Inflammatory macrophage (primary cell): ENCODE measurements around the gene NT5DC4.

Experiments used
- DNase-seq, 2 donors: peaks; one replicate each; pipeline ENCODE4 v3.0.0-alpha.2; 2020 to 2022

The NT5DC4 gene

DNA sequence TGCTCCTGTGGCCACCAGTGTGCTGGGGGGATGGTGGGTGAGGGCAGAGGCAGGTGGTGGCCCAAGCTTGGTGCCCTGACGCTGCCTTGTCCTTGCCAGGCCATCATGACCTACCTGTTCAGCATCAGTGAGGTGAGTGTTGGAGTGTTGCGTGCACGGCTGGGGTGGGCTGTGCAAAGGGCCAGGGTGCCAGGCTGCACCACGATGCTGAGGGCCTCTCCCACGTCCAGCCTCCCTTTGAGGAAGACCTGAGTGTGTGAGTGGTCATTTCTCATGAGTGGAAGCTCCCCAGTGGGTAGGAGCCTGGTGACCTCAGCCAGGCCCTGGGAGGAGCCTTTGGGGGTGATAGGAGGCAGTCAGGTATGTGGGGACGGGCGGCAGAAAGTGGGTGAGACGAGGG, 3.2 kb downstream of the NT5DC4 start:
- DNase-seq, result no peak

DNA sequence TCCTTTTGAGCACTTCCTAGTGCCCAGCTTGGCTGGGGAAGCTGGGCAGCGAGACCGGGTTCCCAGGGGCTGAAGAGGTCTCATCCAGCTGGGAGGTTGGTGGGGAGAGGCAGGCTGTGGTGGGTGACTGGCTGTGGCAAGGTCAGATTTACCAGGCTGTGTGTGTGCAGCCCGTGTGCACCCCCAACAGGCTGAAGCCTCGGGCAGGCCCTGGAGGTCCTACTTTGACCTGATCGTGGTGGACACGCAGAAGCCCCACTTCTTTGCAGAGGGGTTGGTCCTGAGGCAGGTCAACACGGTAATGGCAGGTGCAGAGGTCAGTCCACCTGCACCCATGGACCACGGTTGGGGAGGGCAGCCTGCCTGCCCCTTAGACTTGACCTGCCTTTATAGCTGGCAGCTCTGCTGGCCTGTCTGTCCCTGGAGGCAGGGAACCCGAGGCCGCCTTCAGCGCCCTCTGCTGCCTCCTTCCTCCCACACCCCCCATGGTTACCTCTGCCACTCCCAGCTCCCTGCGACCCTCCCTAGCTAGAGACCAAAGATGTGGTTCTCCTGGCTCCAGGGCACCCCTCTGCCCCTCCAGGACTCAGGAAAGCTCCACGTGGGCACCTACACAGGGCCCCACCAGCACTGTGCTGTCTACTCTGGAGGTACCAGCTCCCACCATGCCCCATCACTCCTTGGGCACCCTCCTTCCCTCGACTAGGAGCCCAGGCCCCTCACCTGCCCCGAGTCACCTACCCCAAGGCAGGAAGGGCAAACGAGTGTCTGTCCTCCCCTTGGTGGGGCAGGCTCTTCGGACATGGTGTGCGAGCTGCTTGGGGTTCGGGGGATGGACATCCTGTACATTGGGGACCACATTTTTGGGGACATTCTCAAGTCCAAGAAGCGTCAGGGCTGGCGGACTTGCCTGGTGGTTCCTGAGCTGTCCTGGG, 4.0 kb downstream of the NT5DC4 start:
- DNase-seq, result peak; percentile 41 to 61

DNA sequence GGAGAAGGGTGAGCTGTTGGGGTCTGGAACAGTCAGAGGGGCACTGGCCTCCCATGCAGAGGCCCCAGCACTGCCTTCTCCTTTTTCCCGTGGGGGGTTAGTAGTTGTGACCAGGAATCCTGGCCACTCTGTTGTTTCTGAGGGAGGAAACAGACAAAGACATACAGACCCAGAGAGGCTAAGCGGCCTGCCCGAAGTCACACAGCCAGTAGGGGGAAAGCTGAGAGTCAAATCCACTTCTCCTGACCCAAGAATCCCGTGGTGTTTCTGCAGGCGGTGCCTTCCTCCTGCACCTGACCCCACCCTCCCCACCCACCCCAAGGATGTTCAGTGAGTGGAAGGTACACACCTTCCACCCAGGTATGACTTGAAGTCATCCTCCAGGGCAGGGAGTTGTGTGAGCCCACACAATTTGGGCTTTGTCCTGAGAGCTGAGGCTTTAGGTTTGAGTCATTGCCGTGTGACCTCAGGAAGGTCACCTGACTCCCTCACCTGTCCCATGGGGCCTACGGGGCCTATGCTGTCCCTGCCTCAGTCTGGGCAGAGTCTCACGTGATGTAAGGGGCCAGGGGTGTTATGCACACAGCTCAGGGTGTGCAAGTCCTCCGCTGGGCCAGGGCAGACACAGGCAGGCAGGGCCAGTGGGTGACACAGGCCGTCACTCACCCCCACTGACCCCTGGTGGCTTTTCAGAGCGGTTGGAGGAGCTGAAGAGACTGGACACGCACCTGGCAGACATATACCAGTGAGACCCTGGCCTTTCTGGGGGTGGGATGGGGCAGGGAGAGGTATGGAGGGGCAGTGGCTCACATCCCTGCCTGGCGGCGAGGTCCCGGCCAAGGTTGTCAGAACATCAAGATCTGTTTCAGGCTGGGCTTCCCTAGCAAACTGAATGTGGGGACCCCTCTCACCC, 5.0 kb downstream of the NT5DC4 start:
- DNase-seq, result no peak

DNA sequence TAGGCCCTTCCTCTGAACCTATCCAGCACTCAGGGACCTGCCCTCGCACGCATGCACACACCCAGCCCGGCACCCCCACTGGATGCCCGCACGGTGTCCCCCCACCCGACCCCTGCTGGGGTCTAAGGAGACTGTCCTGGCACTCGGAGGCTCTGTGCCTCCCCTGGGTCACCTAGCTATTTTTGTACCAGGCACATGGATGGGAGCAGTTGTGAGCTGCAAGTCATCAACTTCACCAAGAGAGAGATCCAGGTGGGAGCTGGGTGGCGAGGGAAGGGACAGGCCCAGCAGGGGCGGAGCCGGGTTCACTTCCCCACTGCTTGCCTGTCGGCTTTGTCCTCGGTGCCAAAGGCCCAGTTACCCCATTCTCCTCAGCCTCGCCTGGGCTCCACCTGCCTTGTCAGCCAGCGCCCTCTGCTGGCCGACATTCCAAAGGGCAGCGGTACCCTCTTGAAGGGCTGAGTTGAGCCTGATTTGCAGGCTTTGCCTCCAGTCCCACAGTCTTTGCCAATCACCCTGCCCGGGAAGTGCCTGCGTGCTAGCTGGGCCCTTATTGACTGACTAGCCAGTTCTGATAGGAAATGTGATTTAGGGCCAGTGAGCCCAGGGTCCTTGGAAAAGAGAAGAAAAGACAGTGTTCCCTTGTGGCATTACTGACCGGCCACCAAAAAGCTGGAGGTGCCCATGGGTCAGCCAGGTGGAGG, 5.8 kb downstream of the NT5DC4 start:
- peak; percentile 95 to 98 for DNase-seq

DNA sequence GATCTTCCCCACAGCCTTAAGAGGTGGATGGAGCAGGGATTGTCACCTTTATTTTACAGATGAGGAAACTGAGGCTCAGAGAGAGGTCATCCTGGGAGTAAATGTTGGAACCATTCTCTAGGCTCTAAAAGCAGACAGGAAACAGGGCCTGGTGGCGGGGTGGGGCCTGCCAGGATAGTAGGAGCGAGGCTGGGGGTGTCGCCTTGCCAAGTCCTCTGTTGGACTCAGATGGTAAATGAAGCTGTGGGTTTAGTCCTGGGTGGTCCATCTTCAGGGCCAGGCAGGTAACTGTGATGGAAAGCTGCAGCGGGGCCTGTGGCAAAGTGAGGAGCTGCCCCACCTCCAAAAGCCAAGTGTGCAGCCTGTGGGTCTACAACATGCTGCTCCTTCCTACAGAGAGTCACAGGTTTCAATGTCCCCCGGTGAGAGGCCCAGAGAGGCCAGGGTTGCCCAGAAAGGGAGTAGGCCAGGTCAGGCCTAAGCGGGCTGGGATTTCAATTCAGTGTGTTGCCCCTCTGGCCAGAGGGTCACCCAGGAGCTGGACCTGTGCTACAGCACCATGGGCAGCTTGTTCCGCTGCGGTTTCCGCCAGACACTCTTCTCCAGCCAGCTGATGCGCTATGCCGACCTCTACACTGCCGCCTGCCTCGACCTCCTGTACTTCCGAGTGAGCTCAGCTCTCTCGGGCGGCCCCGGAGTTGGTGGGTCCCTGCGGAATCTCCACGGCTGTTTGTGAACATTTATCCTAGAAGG, 6.6 kb downstream of the NT5DC4 start:
- DNase-seq, result no peak

DNA sequence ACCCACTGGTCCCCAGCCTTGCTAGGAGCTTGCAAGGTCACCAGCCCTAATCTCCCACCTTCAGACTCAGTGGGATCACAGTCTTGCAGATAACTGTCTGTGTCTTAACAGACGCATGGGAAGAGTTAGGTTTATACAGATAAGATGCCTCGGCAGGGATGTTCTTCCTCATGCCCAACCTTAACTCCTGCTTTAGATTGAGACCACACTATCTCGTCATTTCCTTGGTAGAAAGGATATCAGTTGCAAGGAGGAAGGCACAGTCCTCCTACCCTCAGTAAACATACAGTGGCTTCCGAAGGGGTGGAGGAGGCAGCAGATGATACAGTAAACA, 7.2 kb downstream of the NT5DC4 start:
- no peak for DNase-seq

DNA sequence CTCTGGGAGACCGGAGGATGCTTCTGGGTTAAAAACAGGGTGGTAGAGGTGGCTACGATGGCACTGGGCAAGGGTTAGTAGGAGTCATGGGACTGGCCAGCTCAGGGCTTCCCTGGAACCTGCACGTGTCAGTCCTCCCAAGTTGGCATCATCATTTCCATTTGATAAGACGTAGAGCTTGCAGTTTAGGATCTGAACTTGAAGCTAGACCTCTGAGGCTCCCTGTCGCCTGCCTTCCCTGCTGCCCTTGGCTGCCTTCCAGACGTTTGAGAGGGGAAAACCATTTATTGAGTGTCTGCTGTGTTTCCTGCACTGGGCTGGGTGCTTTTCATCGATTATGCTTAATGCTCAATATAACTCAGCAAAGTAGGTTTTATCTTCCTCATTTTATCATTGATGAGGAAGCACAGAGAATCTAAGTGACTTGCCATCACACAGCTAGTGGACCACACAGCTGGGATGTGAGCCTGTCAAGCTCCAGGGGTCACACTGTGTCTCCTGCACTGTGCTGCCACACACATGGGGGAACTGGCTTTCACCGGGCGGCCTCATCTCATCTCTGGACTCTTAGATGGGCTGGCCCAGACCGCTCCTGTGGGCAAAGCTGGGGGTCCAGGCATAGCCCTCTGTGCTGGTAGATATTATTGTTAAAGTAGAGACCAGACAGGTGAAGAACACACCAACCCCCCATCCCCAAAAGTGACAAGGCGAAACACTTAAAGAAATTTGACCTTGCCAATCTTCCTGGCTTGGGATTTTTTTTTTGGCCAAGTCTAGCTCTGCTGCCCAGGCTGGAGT, 7.8 kb downstream of the NT5DC4 start:
- DNase-seq, result no peak

DNA sequence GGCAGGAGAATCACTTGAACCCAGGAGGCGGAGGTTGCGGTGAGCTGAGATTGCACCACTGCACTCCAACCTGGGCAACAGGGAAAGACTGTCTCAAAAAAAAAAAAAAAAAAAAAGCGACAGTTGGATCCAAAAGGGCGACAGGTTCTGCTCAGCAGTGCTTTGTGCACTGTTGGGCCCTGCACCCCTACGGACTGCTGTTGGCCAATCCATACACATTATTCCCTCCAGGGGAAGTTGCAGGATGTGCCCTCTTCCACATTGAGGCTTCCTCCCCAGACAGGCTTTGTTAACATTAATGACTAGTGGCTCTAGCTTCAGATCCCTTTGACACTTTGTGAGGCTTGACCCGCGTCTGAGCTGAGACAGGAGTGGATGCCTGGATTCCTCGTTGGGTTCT, 9.4 kb downstream of the NT5DC4 start:
- peak; percentile 45 to 53 for DNase-seq

DNA sequence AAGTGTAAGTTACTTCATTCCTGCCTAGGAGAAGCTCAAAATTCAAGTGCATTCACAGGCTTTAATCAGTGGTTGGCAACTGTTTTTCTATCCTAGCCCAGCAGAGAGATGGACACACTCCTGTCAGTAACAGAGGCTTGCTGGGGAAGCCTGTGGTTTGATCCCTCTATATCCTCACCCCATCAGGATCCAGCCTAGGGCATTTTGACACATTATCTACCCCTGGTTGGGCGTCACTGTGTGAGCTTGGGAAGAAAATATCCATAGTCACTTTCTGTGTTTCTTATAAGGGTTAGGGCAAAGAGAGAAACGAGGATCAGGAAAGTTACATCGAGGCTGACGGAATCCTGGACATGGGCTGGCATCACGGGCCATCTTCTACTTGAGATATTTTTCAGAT, 10.0 kb downstream of the NT5DC4 start:
- no peak for DNase-seq

DNA sequence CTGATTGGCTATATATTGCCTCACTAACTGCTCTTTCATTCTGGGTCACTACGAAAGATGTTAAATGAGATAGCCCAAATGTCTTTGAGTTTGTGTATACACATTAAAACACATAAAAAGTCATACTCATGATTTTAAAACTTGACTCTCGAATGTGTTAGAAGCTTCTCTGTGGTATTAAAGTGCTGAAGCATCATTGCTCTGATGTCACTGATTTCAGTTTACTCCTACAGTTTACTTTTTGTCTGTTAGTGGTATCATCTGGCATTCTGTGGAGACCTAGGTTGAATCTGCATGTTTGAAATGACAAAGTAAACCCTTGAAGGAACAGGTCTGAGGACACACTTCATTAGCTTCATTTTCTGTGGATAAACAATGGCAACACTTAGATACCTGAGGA, 10.7 kb downstream of the NT5DC4 start:
- no peak for DNase-seq

DNA sequence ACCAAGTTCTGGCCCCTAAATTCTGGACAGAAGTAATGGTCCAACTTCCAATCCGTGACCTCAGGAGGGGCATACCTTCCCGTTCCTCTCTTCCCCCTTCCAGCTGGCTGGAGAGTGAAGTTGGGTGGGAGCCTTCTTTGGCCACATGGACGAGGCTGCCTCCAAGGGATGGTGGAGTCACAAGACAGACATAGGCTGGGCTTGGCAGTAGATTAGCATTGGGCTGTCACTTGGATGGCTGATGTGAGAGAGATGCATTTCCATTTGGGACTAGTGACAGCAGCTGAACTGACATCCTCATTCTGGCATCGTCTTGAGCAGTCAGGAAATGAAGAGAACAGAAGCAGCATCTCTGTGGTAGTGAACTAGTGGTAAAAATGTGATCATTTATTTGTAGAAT, 12.6 kb downstream of the NT5DC4 start:
- no peak for DNase-seq

DNA sequence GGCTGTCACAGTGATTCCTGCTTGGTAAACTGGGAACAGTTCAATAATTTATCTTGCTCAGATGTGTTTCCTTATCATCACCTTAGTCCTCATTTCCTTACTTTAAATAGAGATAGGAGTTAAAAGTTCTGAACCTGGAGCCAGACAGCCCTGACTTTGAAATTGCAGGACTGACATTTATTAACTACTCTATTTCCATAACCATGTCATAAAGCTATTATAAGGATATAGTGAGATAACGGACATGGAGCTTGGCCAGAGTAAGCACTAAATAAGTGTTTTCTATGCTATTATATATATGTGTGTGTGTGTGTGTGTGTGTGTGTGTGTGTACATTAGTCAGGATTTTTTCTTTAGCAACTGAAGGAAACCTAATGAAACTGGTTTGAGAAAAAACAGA, 13.1 kb downstream of the NT5DC4 start:
- DNase-seq, result no peak

DNA sequence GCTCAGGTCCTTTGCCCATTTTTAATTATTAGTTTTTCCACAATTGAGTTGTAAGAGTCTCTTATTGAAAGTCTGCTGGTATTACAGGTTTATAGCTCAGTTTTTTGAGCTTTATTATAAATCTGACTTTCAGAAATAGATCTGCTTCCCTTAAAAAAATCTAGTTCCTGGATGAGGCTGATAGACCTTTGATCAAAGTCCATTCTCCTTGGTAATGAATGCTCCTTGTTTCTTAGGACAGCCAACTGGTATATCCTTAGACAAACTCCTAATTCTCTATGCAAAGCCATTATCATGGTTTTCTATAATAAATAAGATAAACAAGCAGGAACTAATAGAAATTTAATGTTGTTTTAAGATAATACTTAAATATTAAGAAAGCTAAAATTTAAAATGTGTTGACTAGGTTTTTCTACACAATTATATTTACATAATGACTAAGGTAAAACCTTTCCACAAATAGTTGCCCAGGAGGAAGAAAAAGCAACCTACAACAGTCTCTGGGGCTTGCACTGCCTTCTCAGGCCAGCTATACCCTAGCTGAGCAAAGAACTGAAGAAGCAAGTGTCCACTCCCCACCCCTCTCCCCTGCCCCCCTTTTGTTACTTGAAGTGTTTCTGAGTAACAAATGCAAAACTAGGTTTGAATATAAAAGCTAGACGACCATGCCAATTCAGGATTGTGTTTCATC, 16.9 kb downstream of the NT5DC4 start:
- DNase-seq, result no peak

DNA sequence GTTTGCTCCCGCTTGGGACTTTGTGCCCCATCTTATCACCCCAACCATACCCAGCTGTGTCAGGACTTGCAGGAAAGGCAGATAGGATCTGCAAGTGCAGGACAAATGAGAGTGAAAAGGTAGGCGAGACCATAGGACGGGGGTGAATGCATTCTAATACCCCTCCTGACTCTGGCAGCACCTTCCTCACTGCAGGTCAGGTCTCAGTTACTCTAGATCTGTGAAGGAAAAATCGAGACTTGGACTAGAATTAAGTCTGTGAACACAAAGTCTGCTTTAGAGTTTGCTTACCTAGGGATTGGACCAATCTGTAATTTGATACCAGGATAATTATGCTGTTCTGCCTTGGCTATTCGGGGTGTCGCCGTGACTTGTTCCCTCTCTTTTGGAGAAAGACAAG, 19.7 kb downstream of the NT5DC4 start:
- no peak for DNase-seq

DNA sequence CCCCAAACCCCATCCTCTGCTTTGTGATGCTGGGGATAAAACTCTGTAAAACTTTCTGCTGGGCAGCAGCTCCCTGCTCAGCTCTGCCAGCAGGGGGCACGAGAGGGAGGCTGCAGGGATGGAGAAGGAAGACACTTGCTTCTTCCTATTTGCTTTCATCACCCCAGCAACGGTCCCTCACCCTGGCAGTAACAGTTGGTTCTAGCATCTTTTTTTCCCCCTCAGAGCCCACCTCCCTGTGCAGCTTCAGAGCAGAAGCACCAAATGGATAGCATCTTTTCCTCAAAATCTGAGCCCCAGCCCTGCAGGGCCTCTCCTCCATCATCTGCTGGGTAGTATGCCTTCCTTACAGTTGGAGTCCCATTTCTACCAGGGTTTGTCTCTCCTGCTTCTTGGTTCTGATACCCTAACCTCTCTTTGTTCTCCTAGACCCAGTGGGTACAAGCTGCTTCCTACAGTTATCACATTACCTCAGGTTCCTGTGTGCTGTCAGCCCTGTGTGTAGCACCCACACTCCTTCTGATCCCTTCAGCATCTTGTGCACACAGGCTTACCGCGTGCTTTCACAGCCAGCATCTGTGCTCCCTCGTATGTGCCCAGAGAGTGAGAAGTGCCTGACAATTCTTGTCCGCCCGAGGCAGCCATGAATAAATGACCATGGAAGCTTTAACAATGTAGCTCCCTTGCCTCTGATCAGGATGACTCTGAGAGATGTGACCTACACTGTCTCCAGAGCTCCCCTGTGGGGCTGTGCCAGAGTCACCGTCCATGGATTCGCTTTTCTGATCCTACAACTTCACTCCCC, 29.1 kb downstream of the NT5DC4 start:
- DNase-seq, result peak; percentile 78 to 81

DNA sequence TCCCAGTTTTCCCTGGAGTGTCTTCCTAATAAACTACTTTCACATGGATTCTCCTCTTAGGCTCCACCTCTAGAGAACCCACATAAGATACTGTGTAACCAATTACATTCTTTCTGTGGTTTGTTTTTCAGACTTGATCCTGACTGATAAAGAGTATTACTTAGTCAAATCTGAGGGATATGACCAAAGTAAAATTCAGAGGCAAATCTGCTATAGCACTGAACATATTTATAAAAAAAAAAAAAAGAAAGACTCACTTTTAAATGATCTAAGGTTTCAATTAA, 29.7 kb downstream of the NT5DC4 start:
- no peak for DNase-seq

DNA sequence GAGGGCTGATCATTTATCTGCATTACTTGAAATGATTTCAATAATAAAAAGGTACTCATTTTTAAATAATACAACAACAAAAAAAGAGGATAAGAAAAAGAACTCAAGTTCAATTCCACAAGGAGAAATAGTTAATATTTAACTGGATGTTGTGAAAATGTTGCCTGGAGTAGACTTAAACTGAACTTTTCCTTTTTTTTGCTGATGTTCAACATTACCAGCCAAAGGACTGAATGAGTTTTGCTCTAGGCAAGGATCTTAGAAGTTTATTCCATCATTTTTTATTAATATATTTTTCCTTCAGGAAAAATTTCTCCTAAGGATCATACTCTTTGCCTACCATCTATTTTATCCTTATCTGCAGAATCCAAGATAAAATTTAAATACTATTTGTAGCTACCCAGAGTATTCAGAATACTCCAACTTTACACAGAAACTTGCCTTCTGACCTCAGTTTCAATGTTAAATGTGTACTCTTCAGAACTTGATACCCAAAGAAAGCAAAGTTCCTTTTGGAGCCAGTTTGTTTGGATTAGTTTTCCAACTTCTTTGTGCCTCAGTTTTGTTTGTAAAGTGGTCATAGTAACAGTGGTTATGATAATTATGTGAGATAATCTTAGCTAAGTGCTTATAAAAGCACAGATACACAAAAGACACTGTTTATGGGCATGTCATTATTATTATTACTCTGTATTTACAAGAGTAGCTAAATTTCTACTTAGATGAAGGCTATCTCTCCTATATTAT, 30.8 kb downstream of the NT5DC4 start:
- no peak for DNase-seq

DNA sequence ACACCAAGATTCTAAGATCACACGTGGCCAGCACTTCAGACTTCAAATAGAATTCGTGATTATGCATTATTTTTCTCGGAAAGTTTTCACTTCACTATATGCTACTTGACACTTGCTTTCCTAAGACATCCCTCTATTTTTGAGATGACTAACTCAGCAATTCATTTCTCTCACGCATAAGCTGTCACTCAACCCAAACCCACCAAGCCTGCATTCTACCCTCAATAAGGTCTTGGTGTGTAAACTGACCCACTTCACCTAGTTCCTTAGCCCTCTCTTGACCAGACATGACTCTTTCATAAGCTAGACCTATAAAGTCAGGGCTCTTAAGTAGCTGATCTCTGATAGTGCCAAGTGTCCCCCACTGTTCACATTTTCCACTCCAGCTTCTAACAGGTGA, 31.8 kb downstream of the NT5DC4 start:
- no peak for DNase-seq

DNA sequence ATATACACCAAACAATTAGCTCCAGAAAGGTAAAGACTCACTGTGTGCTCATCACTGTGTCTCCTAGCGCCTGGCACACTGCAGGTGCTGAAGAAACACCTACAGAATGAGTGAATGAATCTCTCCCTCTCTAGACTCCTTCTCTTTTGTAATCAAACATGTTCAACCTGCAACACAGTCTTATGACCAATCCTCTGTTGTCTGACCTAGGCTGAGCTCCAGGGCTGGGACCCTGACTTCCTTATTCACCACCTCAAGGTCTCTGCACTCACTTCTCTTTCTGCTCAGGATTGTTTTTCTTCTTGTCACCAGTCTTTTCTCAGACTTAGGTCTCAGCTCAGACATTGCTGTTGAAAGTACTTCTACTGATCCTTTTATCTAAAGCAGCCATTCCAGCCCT, 33.7 kb downstream of the NT5DC4 start:
- DNase-seq, result peak; percentile 49 to 68

DNA sequence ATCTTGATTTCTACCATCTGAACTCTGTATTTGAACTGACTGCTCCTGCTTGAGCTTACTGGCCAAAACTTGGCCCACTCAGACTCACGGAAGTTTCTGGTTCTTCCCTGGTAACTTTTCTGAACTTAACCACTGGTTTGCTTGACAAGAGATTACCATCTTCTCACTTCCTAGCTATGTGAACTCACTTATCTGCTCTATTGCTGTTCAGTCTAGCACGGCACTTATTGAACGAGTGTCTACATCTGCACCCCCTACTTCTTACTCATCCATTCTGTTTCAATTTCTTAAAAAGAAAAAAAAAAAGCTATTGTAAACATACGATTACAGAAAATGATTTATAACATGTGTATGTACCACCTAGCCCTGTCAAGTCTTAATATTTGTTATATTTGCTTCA, 34.6 kb downstream of the NT5DC4 start:
- no peak for DNase-seq
